HepG2 (cell line): ENCODE measurements around the gene TMEM145. TPM values are rescaled to one million over a fixed set of nuclear protein-coding genes. Genes with fewer than 3 reads are reported as not detected.

Experiments
- CEBPB ChIP-seq: IDR thresholded peaks from 2 replicates; pipeline ENCODE4 v1.6.1; 2011; ENCODE audit warnings: low read depth, low read length, improper control_type of control experiment, borderline replicate concordance
- ELF1 ChIP-seq: sonication (generic); formaldehyde crosslinking; IDR thresholded peaks from 2 replicates; pipeline ENCODE4 v1.4.0; 2020; ENCODE audit warnings: missing genetic modification reagents
- ERF ChIP-seq: IDR thresholded peaks from 2 replicates; pipeline ENCODE4 v1.6.1; 2018; ENCODE audit warnings: missing biosample characterization, missing genetic modification reagents
- ETV5 ChIP-seq: IDR thresholded peaks from 2 replicates; pipeline ENCODE4 v1.6.1; 2018; ENCODE audit warnings: missing biosample characterization, missing genetic modification reagents, inconsistent platforms, borderline replicate concordance
- FOXO1 ChIP-seq: sonication (generic); formaldehyde crosslinking; IDR thresholded peaks from 2 replicates; pipeline ENCODE4 v1.4.0; 2020; ENCODE audit warnings: missing genetic modification reagents
- MAF1 ChIP-seq: sonication (generic); formaldehyde crosslinking; IDR thresholded peaks from 2 replicates; pipeline ENCODE4 v1.5.0; 2020; ENCODE audit warnings: missing genetic modification reagents, borderline replicate concordance
- MED1 ChIP-seq: sonication (generic); formaldehyde crosslinking; IDR thresholded peaks from 2 replicates; pipeline ENCODE4 v1.4.0; 2020; ENCODE audit warnings: missing genetic modification reagents
- MIER3 ChIP-seq: IDR thresholded peaks from 2 replicates; pipeline ENCODE4 v1.6.1; 2016; ENCODE audit warnings: missing compliant biosample characterization, borderline replicate concordance
- MTA1 ChIP-seq: sonication (generic); formaldehyde crosslinking; IDR thresholded peaks from 2 replicates; pipeline ENCODE4 v1.4.0; 2020; ENCODE audit warnings: missing genetic modification reagents, mild to moderate bottlenecking, borderline replicate concordance
- PHB2 ChIP-seq: fragments of 450-650 bp; IDR thresholded peaks from 2 replicates; pipeline ENCODE4 v1.6.1; 2018; ENCODE audit not compliant: partially characterized antibody
- SAP130 ChIP-seq: IDR thresholded peaks from 2 replicates; pipeline ENCODE4 v1.6.1; 2016; ENCODE audit warnings: low read depth
- SIX1 ChIP-seq: sonication (generic); formaldehyde crosslinking; IDR thresholded peaks from 2 replicates; pipeline ENCODE4 v1.4.0; 2020; ENCODE audit warnings: missing genetic modification reagents, borderline replicate concordance
- TAF1 ChIP-seq: sonication (generic); formaldehyde crosslinking; IDR thresholded peaks from 2 replicates; pipeline ENCODE4 v1.4.0; 2020; ENCODE audit warnings: missing genetic modification reagents
- ZFX ChIP-seq: sonication (generic); formaldehyde crosslinking; IDR thresholded peaks from 2 replicates; pipeline ENCODE4 v1.4.0; 2020; ENCODE audit warnings: mild to moderate bottlenecking, low read depth, missing genetic modification reagents, moderate library complexity
- ZNF292 ChIP-seq: sonication (generic); formaldehyde crosslinking; IDR thresholded peaks from 2 replicates; pipeline ENCODE4 v1.8.1; 2022; ENCODE audit warnings: mild to moderate bottlenecking, low read depth, missing genetic modification reagents, borderline replicate concordance
- ZNF572 ChIP-seq: sonication (generic); formaldehyde crosslinking; IDR thresholded peaks from 2 replicates; pipeline ENCODE4 v1.5.1; 2020; ENCODE audit warnings: mild to moderate bottlenecking, missing genetic modification reagents
- ZNF615 ChIP-seq: sonication (generic); formaldehyde crosslinking; IDR thresholded peaks from 2 replicates; pipeline ENCODE4 v1.5.0; 2020; ENCODE audit warnings: mild to moderate bottlenecking, missing genetic modification reagents, borderline replicate concordance
- ZNF7 ChIP-seq: IDR thresholded peaks from 2 replicates; pipeline ENCODE4 v1.6.1; 2016; ENCODE audit warnings: missing biosample characterization, missing genetic modification reagents
- polyA plus RNA-seq, 8 experiments: library from polyadenylated mRNA; depleted of rRNA in 3 of 8; stranded (reverse) in 7 of 8; unstranded in 1 of 8; fragments of >200 nt; fragmentation: Illumina TruSeq in 4 of 8; extraction: Trizol in 4 of 8; gene quantifications; 2 replicates each; pipeline versions ENCODE4 v1.2.1 to v1.2.3, GENCODE V29; 2011 to 2016; ENCODE audit warnings: low read depth in 4 of 8, missing spikeins in 1 of 8, mixed read lengths in 1 of 8; ENCODE audit not compliant: insufficient read depth in 1 of 8
- total RNA-seq, 5 experiments: library from RNA; depleted of rRNA; stranded (reverse); fragments of >200 nt; fragmentation: Illumina TruSeq; extraction: Trizol; gene quantifications; 2 replicates each; pipeline ENCODE4 v1.2.3, GENCODE V29; 2016; ENCODE audit warnings: low read depth in 1 of 5
- TF ChIP-seq, protein P1 (sequence below): sonication (generic); formaldehyde crosslinking; IDR thresholded peaks from 2 replicates; pipeline ENCODE4 v1.4.0; 2020; ENCODE audit warnings: mild to moderate bottlenecking, missing genetic modification reagents
- TF ChIP-seq, protein P2 (sequence below): IDR thresholded peaks from 2 replicates; pipeline ENCODE4 v1.6.1; 2016; ENCODE audit warnings: mild to moderate bottlenecking, missing biosample characterization, missing genetic modification reagents

TMEM145 gene
- total and polyA plus RNA-seq, 2 of the 13 experiments (the other 11 are each of a cell fraction or from before 2014, with no cell fraction given), result 0.07 to 5.1 TPM

DNA sequence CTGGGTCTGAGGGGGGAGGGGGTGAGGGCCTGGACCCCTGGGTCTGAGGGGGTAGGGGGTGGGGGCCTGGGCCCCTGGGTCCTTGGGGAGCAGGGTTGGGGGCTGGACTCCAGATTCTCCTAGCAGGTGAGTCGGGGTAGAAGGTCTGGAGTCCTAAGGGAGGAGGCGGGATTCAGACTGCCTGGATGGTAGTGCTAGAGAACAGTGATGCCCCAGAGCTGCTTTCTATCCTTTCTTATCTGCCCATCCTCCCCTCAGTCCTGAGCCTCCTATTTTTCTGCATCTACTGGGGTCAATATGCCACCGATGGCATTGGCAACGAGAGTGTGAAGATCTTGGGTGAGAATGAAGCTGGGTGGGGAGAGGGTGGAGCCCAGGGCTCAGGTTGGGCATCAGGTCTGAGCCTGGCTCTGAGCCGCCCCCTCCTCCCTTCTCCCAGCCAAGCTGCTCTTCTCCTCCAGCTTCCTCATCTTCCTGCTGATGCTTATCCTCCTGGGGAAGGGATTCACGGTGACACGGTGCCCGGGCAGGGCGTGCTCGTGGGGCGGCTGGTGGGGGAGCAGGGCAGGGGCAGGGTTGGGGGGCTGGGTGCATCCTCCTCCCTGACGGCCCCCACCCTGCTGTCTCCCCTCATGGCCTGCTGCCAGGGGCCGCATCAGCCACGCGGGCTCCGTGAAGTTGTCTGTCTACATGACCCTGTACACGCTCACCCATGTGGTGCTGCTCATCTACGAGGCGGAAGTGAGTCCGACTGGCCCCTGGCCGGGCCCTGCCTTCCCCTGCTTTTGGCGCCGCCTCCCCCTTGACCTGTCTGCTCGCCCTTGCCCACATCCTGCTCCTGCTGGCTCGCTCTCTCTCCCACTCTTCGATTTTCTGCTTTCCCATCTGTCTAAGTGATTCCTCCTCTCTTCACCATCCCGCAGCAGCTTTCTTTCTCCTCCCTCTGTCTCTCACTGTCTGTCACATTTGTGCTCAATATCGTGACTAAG, 3.4 kb downstream of the TMEM145 start (continued):
- TF ChIP-seq MTA1 (CRISPR knock-in tag) (peak; percentile 25; the same call in 1 of the 2 replicates), ETV5 (CRISPR knock-in tag) (peak; percentile 91), TAF1 (peak; percentile 40; the same call in 1 of the 2 replicates), ERF (CRISPR knock-in tag) (peak; percentile 67; the same call in 1 of the 2 replicates), ZNF292 (CRISPR knock-in tag) (peak; percentile 36; the same call in 1 of the 2 replicates), ELF1 (CRISPR knock-in tag) (peak; percentile 66), CEBPB (no peak), SAP130 (peak; percentile 58), MAF1 (CRISPR knock-in tag) (no peak), PHB2 (no peak), ZNF572 (CRISPR knock-in tag) (no peak), FOXO1 (CRISPR knock-in tag) (0 out of 2 replicates have a peak, but pooled peaks have one; percentile 9), ZFX (CRISPR knock-in tag) (peak; percentile 60; the same call in 1 of the 2 replicates), MED1 (CRISPR knock-in tag) (no peak), SIX1 (CRISPR knock-in tag) (no peak), MIER3 (CRISPR knock-in tag) (0 out of 2 replicates have a peak, but pooled peaks have one; percentile 59), ZNF7 (CRISPR knock-in tag) (0 out of 2 replicates have a peak, but pooled peaks have one; percentile 25), ZNF615 (CRISPR knock-in tag) (no peak)
- TF ChIP-seq, protein P1, sequence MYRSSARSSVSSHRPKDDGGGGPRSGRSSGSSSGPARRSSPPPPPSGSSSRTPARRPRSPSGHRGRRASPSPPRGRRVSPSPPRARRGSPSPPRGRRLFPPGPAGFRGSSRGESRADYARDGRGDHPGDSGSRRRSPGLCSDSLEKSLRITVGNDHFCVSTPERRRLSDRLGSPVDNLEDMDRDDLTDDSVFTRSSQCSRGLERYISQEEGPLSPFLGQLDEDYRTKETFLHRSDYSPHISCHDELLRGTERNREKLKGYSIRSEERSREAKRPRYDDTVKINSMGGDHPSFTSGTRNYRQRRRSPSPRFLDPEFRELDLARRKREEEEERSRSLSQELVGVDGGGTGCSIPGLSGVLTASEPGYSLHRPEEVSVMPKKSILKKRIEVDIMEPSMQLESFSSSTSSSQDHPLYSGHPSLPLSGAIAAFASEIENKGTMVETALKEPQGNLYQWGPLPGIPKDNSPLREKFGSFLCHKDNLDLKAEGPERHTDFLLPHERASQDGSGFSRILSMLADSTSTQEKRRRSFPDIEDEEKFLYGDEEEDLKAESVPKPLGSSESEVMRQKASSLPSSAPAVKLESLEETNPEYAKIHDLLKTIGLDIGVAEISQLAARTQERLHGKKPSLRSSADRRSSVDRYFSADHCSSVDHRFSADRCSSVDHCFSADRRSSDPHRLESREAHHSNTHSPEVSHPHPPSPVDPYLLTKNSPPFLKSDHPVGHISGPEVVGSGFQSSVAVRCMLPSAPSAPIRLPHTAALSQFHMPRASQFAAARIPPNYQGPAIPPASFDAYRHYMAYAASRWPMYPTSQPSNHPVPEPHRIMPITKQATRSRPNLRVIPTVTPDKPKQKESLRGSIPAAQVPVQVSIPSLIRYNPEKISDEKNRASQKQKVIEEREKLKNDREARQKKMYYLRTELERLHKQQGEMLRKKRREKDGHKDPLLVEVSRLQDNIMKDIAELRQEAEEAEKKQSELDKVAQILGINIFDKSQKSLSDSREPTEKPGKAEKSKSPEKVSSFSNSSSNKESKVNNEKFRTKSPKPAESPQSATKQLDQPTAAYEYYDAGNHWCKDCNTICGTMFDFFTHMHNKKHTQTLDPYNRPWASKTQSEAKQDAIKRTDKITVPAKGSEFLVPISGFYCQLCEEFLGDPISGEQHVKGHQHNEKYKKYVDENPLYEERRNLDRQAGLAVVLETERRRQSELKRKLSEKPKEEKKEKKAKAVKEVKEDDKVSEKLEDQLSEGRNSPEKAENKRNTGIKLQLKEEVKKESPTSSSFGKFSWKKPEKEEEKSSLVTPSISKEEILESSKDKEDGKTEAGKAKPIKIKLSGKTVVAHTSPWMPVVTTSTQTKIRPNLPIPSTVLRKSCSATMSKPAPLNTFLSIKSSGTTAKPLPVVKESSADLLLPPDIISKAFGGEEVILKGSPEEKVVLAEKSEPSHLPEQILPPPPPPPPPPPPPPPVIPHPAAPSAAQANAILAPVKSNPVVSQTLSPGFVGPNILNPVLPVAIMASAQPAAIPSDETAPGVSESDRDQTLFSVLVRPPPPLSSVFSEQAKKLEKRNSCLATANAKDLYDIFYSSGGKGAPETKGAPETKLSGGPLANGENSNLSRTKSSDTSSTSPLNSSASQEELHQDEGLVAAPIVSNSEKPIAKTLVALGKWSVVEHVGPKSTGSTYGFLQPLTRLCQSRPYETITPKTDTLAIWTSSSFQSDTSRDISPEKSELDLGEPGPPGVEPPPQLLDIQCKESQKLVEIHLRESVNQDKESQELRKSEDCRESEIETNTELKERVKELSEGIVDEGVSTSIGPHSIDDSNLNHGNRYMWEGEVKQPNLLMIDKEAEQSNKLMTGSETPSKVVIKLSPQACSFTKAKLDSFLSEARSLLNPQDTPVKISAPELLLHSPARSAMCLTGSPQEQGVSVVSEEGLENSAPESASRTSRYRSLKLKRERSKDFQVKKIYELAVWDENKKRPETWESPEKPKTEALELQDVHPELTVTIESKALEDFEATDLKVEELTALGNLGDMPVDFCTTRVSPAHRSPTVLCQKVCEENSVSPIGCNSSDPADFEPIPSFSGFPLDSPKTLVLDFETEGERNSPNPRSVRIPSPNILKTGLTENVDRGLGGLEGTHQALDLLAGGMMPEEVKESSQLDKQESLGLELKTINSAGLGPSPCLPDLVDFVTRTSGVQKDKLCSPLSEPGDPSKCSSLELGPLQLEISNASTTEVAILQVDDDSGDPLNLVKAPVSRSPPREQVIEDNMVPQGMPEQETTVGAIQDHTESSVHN (CRISPR knock-in tag), result no peak
- TF ChIP-seq, protein P2, sequence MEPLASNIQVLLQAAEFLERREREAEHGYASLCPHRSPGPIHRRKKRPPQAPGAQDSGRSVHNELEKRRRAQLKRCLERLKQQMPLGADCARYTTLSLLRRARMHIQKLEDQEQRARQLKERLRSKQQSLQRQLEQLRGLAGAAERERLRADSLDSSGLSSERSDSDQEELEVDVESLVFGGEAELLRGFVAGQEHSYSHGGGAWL (CRISPR knock-in tag), result 0 out of 2 replicates have a peak, but pooled peaks have one; percentile 46
